ENCODE data around the gene AP1AR. TPM values are rescaled to one million over a fixed set of nuclear protein-coding genes. Genes with fewer than 3 reads are reported as not detected.

AP1AR gene
- total and polyA plus RNA-seq, 8 donors = 9.5 to 35.6 (median 13.3) TPM

DNA sequence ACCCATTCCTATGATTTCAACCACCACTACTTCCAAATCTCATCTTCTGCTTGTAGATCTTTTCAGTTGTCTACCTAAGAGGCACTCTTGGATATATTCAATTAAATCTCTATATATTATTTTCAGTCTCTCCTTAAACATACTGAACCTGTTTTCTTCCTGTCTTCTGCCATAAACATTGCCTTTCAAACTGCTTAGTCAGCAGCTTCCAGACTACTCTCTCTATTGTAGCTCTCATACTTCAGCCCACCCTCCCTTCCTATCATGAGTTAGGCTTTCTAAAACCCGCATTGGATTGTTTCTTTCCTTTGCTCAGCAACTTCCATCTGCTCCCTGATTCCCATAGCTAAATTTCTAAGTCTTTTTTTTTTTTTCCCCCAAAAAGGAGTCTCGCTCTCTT is 4.5 kb downstream of the AP1AR start:
- no peaks in the 10 kb centered on the region for H3K9me3 ChIP-seq
- peaks cover 5 to 35% (median 14%) of the 10 kb centered on the region in 4 donors for H3K4me1 ChIP-seq
- H3K36me3 ChIP-seq = no peaks in the 10 kb centered on the region
- no peak for TF ChIP-seq POLR2A (IDR thresholded peaks at IDR 0.05)
- no peak for TF ChIP-seq EP300 (IDR thresholded peaks at IDR 0.05)
- TF ChIP-seq POLR2AphosphoS5 (IDR thresholded peaks at IDR 0.05) = no peak
- TF ChIP-seq, protein P1, sequence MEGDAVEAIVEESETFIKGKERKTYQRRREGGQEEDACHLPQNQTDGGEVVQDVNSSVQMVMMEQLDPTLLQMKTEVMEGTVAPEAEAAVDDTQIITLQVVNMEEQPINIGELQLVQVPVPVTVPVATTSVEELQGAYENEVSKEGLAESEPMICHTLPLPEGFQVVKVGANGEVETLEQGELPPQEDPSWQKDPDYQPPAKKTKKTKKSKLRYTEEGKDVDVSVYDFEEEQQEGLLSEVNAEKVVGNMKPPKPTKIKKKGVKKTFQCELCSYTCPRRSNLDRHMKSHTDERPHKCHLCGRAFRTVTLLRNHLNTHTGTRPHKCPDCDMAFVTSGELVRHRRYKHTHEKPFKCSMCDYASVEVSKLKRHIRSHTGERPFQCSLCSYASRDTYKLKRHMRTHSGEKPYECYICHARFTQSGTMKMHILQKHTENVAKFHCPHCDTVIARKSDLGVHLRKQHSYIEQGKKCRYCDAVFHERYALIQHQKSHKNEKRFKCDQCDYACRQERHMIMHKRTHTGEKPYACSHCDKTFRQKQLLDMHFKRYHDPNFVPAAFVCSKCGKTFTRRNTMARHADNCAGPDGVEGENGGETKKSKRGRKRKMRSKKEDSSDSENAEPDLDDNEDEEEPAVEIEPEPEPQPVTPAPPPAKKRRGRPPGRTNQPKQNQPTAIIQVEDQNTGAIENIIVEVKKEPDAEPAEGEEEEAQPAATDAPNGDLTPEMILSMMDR (IDR thresholded peaks at IDR 0.05) = no peak
- intact Hi-C loops (cut with DNase I; ENCODE audit: low total_unique reads) = loop anchor here (5.0 kb wide), 1 partner anchor 139 kb away; no protein-coding TSS in a partner anchor
- DNase-seq = no peak
- WGBS, 5 donors = 92 to 97% (median 93%) methylated on average over 2 of the region's 2 CpGs
- no peaks in the 10 kb centered on the region for H3K27me3 ChIP-seq
- no peak overlapping the region for H3K27ac ChIP-seq
- H3K4me3 ChIP-seq = no peak overlapping the region

DNA sequence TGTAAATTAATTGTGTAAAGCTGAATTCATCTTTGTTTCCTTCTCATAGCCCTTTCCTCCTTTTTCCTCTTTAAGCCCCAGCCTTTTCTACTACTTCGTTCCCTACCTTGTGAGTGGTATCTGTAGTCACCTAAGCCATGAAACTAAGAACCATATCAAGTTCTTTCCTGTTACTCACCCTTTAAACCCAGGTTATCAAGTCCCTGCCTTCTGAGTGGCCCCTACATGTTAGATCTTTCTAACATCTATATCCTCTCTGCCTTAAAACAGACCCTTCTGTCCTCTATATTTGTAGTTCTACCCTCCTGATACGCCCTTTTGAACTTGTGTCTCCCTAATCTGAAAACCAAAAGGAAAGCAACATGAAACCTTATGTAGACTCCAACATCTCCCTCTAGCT is 7.2 kb downstream of the AP1AR start:
- intact Hi-C loops (cut with DNase I; ENCODE audit: low total_unique reads) = loop anchor here (5.0 kb wide), 1 partner anchor 142 kb away; no protein-coding TSS in a partner anchor
- Histone ChIP-seq H3K4me3 (no peak overlapping the region), H3K36me3 (no peaks in the 10 kb centered on the region), H3K27me3 (no peaks in the 10 kb centered on the region), H3K4me1 (peaks cover 0 to 19% (median 2%) of the 10 kb centered on the region in 4 donors), H3K27ac (no peak overlapping the region), H3K9me3 (no peaks in the 10 kb centered on the region)
- no peak for DNase-seq
- TF ChIP-seq POLR2AphosphoS5 (IDR thresholded peaks at IDR 0.05) = no peak
- TF ChIP-seq POLR2A (IDR thresholded peaks at IDR 0.05) = no peak
- TF ChIP-seq, protein P1 (IDR thresholded peaks at IDR 0.05) = no peak
- no peak for TF ChIP-seq EP300 (IDR thresholded peaks at IDR 0.05)
- WGBS, 5 donors = 95 to 98% (median 96%) methylated on average over 2 of the region's 2 CpGs

DNA sequence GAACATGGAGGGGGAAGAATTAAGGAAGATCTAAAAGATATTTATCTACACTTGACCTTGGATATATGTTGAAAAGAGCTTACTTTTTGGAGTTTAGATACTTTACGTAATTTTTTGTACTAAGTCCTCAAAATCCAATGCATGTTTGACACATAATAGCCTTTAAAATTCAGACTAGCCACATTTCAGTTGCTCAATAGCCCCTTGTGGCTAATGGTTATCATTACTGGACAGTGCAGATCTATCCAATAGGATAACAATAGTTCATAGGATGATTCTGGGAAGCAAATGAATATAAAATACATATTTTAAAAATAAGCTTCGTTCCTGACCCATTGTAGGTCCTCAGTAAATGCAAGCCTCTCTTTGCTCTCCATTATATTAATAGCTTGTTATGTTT is 13.8 kb downstream of the AP1AR start:
- WGBS, 5 donors = 95 to 98% (median 98%) methylated on average over 2 of the region's 2 CpGs
- no peaks in the 10 kb centered on the region for H3K27me3 ChIP-seq
- TF ChIP-seq POLR2A (IDR thresholded peaks at IDR 0.05) = no peak
- TF ChIP-seq, protein P1 (IDR thresholded peaks at IDR 0.05) = no peak
- no peak for TF ChIP-seq POLR2AphosphoS5 (IDR thresholded peaks at IDR 0.05)
- TF ChIP-seq EP300 (IDR thresholded peaks at IDR 0.05) = no peak

DNA sequence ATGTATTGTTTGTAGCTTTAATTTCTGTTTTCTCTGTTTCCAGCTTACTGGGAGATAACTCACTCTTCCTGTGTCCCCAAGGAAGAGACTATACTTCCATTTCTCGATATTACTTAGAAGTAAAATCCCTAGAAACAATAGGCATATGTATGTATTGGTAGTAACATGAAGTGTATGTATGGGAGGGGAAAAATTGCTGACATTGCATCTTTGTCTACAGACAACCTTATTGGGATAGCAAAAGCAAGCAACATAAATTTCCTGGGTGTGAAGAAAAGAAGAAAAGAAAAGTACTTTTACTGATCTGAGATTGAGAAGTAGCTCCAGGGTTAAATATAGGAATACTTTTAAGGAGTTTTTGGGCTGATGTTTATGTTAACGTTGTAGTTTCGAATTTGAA is 15.4 kb downstream of the AP1AR start:
- 76 to 91% (median 88%) methylated on average over 3 of the region's 3 CpGs for WGBS, 5 donors
- no peaks in the 10 kb centered on the region for H3K9me3 ChIP-seq
- no peak overlapping the region for H3K27ac ChIP-seq
- intact Hi-C loops (cut with DNase I; ENCODE audit: low total_unique reads) = no loop called here
- H3K4me3 ChIP-seq = no peak overlapping the region
- H3K36me3 ChIP-seq = no peaks in the 10 kb centered on the region
- H3K27me3 ChIP-seq = no peaks in the 10 kb centered on the region
- no peak for TF ChIP-seq EP300 (IDR thresholded peaks at IDR 0.05)
- TF ChIP-seq, protein P1 (IDR thresholded peaks at IDR 0.05) = no peak
- TF ChIP-seq POLR2AphosphoS5 (IDR thresholded peaks at IDR 0.05) = no peak
- no peak for TF ChIP-seq POLR2A (IDR thresholded peaks at IDR 0.05)
- no peak for DNase-seq
- peaks cover 0 to 21% (median 6%) of the 10 kb centered on the region in 4 donors for H3K4me1 ChIP-seq

More for the DNA sequence above, 13.8 kb downstream of the AP1AR start:
- no peaks in the 10 kb centered on the region for H3K36me3 ChIP-seq
- H3K4me1 ChIP-seq = peaks cover 0 to 8% (median 1%) of the 10 kb centered on the region in 4 donors
- H3K4me3 ChIP-seq = no peak overlapping the region
- H3K27ac ChIP-seq = no peak overlapping the region
- intact Hi-C loops (cut with DNase I; ENCODE audit: low total_unique reads) = no loop called here
- no peaks in the 10 kb centered on the region for H3K9me3 ChIP-seq
- DNase-seq = no peak

All from stomach (tissue), 9 donors.